NCI-H187 (cell line): Measurements from ENCODE around the gene DCXR.

ENCODE experiments used
- DNase-seq, 2 experiments: peaks; one replicate each; lab custom pipeline; 2025; lab: John Stamatoyannopoulos, UW

The DCXR gene

DNA sequence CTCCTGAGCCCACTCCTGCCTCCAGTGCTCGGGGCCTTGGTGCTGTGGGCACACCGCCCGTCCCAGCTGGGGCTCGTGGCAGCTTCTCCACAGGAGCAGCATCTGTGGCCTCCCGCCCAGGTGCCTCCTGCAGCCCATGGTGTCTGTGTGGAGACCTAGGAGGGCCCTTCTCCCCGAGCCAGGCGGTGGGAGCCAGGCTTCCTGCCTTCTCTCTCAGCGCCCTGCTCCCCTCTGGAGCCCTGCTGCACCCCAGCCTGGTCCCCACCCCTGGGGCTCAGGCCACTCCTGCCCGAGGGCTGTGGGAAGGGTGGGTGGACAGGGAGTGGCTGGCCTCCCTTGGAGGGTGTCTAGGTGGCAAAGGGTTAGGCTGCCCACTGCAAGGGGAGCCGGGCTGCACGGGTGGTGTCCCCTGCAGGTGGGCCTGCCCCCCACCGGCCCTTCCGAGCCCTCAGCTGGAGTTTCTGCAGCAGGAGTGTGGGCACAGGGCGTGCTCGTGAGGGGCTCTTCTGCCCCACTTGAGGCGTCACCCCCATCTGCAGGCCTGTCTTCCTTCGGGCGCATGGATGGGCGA is 25.8 kb downstream of the DCXR start:
- no peak for DNase-seq

DNA sequence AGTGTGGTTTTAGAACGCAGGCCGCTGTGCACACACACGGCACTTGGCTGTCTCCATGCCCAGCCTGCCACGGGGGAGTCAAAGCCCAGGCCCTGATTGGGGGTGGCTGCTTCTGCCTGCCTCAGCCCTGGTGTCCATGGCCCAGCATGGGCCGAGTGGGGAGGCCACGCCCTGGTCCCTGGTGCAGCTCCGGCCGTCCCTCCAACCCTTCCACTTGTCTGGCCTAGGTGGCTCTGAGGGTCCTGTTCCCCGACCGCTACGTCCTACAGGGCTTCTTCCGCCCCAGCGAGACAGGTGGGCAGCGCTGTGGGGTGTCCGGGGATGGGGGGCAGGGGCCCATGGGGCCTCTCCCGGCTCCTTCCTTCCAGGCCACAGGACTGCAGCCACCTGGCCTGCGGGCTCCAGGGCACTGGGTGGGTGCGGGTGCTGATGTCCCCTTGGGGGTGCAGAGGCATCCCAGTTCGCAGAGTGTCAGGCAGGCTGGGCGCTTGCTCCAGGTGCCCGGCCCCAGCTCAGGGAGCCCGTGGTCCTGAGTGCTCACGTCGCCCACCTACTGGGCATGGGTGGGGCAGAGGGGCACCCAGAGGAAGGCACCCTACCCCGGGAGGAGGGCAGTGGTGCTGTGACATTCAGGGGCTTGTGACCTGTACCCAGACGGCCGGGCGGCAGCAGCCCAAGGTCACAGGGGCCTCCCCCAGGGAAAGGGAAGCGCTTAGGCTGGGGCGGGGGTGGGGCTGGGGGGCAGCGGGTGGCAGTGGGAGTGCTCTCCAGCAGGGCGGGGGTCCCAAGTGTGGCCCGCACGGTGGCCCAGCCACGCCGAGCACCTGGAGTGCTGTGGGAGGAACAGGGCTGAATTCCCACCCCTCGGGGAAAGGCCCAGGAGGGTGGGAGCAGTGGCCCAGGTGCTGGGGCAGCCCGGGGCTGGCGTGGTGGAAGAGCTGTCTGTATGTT is 26.6 kb downstream of the DCXR start:
- no peak for DNase-seq

DNA sequence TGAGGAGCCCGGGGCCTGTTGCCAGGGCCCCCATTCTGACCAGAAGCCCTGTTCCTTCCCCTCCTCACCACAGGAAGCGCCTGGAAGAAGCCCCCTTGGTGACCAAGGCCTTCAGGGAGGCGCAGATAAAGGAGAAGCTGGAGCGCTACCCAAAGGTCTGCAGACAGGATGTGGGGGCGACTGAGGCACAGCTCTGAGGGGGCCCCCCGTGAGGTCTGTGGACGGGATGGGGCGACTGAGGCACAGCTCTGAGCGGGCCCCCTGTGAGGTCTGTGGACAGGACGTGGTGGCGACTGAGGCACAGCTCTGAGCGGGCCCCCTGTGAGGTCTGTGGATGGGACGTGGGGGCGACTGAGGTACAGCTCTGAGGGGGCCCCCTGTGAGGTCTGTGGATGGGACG is 28.1 kb downstream of the DCXR start:
- DNase-seq: no peak

DNA sequence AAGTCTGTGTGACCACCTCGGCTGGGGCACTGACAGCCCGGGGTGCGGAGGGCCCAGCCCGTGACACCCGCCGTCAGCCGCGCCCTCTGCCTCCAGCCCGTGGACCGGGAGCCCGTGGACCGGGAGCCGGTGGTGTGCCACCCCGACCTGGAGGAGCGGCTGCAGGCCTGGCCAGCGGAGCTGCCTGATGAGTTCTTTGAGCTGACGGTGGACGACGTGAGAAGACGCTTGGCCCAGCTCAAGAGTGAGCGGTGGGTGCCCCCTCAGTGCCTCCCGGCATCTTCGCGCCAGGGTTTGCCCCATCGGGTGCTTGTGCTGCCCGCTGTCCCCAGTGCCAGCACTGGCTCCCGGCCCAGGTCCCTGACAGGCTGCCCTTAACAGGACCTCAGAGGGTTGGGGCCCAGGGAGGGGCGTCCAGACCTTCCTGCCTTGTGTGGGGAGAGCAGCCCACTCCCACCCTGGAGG is 28.5 kb downstream of the DCXR start:
- no peak for DNase-seq

DNA sequence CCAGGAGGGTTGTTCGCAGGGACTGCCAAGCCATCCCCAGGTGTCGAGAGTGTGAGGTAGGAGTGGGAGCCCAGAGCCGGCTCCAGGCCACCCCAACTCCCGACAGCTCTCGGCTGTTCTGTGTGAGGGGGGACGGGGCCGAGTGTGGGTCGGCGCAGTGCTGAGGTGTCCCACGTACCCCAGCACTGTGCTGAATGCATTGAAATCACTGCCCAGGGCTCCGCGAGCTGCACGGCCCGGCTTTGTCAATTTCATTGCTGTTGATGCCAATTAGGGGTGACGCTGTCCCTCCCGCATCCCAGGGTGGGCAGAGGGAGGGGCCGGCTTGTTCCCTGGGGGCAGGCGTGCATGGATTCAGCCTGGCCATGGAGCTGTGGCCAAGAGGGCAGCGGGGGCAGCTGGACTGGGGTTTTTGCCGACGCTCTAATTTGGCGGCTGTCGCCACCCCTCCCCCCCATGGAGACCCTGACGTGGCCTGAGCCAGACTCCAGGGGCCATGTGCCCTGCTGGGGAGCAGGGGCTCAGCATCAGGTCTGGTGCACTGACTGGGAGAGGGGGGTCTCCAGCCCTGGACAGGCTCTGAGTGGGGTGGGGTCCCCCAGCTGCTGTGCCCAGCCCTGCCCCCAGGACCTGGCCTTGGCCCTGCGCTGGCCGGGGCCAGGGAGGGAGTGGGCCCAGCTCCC is 29.1 kb downstream of the DCXR start:
- no peak for DNase-seq

DNA sequence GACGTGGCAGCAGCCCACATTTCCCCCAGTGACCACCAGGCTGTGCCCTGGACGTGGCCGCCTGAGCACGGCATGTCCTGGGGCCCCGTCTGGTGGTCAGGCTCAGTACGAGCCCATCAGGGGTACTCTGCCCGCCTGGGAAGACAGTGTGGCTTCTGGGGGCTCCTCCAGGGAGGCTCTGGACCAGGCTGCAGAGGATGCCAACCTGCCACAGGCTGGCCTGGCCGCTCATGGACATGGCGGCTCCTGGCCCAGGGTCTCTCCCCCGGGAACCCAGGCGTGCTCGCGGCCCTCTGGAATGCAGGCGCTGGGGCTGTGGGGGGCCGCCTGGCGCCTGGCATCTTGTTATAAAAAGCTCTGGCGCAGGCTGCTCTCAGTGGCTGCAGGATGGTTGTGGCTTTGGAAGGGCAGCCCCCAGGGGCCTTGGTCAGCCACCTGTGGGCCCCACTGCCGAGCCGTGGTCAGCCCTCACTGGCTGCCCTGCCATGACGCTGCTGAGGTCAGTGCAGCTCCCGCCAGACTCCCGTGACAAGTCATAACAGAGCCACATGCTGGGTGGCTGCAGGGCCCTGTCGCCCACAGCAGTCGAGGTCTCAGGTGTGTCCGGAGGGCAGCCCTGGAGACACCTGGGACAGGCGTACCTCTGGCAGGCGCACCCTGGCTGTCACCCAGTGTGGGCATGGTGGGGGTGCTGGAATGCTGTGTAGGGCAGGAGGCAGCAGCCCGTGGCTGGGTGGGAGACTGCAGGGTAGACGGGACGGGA is 29.8 kb downstream of the DCXR start:
- DNase-seq: no peak

DNA sequence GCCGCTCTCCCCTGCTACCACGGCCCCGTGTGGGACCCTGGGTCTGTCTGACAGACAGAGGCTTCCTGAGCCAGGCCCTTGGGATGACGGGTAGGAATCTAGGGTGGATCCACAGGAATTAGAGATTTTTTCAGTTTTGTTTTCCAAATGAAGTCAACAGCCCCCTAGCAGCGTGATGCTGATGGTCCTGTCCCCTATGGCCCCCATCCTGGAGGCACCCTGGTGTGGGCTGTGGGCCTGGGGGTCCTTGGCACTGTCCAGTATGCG is 30.3 kb downstream of the DCXR start:
- DNase-seq: no peak

DNA sequence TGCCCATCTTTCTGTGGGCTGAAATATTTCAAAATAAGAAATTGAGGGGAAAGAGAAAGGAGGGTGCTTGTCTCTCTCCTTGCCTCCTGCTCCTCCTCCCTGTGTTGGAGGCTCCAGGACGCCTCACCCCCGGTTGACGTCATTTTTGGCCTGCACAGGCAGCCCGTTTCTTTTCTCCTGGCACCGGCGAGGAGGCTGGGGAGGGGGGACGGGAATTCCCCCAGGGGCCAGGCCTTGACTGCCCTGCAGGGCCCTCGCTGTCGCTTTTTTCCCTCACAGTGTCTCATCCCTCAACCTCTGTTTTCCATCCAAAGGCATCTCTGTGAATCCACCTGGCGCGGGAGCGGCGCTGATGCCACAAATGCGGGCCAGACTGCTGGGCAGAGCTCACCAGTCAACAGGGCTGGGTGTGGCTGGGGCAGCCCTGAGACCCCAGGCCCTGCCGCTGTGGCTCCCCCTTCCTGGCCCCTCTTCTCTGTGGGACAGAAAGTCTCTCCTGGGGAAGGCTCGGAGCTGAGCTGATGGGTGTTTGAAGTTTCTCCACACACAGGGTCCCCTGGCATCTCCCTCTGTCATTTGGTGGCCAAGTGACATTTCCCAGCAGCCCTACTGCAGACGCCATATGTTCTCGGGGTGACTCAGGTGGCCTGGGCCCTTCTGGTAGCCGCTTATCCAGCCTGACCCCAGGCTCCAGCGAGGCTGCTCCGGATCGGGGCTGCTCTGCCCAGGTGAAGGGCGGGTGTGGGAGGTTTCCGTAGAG is 30.8 kb downstream of the DCXR start:
- DNase-seq: no peak

DNA sequence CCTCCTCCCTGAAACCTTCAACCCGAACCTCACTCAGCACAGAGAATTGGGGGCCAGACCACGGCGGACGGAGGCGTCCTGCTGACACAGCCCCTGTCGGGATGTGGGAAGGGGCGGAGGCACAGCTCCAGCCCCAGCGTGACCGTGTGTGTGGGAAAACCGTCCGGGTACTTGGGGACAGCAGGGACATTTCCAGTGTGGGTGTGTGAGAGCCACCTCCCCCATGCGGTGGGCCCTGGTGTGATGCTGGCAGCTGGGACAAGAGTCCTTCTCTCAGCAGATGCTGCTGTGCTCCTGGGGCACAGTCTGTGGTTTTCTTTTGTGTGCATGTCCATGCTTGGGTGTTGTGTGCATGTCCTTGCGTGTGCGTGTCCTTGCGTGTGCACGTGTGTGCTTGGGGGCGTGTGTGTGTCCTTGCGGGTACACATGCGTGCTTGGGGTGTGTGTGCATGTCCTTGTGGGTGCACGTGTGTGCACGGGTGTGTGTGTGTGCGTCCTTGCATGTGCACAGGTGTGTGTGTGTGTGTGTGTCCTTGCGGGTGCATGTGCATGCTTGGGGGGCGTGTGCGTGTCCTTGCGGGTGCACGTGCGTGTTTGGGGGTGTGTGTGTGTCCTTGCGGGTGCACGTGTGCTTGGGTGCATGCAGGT is 31.7 kb downstream of the DCXR start:
- no peak for DNase-seq

DNA sequence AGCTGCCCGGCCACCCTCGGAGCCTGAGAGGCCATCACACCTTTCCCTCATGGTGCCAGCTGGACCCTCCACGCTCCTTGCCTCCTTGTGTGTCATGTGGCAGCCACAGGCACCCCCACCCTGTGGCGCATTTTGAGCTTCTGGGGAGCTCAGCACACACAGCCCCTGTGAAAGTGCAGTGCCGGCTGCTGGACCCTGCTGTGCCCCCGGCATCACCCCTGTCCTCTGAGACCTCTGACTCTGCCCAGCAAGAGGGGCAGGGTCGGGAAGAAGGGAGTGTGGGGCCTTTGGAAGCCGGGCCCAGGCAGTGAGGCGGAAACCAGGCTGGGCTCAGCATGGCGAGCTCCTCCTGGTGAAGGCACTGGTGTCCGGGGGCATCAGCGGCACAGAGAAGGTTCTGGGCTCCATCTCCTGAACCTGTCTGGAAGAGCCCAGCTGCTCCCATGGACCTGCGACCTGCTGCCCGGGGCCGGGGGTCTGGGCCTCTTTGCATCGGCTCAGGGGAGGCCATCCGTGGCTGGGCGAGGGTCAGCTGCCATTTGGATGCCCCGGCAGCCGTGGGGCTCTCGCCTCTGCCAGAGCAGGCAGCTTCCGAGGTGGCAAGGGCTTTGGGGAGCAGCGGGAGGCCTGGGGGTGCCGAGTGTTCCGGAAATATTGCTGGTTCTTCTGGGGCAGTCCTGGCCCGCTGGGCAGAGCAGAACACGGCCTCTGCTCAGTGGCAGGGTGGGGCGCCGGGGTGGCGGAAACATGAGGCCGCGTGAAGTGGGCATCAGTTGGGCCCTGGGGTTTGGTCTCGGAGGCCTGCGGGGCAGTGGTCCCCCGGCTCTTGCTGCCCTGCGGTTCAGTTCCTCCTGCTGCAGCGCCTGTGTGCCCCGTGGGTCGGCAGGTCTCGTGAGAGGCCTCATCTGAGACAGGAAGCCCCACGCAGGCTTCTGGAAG is 32.7 kb downstream of the DCXR start:
- DNase-seq: no peak

DNA sequence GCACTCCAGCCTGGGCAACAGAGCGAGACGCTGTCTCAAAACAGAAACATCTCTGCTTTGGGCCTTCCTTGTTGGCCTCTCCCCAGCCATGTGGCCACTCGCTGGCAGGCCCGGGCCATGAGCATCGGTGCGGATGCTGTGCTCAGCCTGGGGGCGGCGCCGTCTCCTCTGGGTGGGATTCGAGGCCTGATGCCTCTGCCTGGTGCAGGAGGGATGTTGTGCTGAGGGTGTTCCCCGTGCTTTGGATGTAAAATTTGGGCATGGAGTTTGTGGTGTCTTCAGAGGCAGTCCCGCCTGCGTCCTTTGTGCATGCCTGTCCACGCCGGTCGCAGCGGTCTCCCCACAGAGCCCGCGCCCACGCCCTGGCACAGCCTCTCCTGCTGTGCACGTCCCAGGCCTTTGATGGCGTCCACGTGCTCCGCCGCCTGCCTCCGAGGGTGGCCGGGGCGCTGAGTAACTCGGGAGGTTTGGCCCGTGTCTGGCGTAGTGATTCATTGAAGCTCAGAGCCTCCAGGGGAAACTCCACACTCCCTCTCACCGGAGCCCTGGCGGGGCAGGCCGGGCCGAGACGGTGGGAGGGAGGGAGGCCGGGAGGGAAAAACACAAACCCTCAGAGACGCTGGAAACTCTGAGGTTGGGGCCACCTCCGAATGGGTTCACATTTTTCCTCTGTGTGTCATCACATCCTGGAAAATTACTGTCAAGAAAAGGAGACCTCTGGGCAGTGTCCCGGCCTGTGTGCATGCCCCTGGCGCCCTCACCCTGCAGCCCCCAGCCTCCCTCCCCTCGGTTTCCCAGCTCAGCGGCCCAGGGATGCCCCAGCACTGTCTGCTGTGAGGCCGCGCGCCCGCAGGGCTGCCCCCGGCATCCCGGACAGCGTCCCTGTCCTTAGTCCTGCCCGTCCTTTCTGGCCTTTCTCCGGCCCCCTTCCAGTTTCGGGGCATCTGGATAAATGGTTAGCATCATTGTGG is 33.8 kb downstream of the DCXR start:
- no peak for DNase-seq

DNA sequence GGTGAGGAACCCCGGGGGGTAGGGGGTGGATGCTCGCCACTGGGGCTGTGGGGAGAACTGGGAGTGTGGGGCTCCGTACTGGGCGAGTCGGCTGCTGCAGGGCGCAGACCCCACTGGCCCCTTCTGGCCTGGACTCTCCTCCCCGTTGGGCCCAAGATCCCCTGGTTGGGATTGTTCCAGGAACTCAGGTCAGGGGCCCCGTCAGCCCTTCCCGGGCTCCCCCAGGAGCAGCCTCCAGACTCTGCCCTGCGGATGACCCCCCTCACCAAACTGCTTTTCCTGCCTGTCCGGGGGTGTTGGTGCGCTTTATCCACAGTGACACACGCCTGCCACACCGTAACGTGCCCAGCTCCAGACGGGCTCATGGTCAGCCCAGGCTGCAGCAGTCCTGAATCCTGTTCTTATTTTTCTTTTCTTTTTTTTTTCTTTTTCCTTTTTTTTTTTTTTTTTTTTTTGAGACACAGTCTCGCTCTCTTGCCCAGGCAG is 35.9 kb downstream of the DCXR start:
- no peak for DNase-seq

DNA sequence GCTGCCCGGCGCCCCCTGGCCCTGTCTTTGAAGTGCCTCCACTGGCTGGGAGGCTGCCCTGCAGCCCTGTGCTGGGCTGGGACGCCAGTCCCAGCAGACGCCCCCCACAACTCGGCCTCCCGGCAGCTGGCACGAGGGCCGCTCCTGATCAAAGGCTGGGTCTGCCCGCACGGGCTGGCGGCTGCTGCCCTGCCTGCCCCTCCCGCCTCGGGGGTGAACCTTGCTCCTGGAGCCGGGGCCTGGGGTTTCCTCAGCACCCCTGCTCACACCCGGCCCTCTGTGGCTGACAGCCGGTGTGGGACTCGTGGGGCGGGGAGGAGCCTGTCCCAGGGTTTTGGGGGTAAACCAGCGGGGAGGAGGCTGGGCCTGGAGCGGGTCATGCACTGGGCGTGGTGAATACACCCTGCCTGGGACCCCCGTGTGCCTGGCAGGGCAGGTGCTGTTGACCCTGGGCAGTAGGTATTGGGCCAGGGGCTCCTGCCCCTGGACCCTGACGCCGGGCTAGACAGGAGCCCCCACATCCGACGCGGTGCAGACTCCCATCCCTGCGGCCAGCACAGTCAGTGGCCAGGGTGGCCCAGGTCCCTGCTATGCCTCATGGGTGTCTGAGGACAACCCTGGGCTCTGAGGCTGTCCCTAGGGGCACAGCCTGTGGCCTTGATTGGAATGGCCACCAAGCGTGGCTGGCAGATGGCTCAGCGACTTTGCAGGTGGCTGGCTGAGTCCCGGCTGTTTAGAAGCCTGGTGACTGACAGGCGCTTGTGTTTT is 36.5 kb downstream of the DCXR start:
- DNase-seq: no peak

DNA sequence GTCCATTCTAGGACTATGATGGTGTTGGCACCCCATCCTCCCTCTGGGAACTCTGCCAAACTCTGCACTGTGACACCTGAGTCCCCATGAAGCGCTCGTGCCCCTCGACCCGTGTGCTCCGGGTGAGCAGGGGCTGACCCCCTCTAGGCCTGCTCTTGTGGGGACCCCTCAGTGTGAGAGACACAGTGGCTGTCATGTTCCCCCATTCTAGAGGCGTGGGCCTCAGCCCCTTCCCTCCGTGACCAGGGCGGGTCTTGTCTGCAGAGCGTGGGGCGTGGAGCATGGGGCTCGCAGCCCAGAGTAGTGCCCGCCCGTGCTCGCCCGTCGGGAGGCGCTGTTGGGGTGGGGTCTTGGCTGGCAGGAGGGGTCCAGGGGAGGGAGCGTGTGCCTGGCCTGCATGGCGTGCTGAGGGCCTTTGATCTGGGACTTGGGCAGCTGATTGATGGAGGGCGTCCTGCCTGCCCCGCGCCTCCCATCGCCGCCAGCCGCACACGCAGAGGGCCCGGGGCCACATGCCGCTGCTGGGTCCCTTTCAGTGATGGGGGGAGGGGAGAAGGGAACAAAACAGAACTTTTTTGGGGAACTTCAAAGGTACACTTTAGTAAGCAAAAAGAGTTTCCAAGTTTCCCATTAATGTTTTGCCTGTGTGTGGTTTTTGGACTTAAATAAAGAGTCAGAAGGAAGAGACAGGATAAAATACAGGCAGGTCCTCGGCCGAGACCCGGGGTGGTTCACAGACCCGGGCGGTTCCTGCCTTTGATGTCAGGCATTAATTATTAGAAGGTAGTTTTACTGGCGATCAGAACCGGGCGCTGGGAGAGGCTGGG is 37.3 kb downstream of the DCXR start:
- no peak for DNase-seq

DNA sequence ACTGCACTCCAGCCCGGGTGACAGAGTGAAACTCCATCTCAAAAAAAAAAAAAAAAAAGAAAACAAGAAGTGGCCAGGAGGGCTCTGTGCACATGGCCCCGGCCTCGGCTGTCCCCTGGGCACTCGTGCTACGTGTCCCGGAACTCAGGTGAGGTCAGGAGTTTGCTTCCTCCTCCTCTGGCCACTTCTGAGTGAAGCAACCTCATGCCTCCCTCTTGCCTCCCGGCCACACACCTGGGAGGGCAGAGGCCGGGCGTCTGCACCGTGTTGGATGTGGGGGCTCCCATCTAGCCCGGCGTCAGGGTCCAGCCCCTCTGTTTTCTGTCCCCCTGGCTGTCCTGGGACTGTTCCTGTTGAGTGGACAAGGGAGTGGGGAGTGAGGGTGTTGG is 37.9 kb downstream of the DCXR start:
- no peak for DNase-seq

DNA sequence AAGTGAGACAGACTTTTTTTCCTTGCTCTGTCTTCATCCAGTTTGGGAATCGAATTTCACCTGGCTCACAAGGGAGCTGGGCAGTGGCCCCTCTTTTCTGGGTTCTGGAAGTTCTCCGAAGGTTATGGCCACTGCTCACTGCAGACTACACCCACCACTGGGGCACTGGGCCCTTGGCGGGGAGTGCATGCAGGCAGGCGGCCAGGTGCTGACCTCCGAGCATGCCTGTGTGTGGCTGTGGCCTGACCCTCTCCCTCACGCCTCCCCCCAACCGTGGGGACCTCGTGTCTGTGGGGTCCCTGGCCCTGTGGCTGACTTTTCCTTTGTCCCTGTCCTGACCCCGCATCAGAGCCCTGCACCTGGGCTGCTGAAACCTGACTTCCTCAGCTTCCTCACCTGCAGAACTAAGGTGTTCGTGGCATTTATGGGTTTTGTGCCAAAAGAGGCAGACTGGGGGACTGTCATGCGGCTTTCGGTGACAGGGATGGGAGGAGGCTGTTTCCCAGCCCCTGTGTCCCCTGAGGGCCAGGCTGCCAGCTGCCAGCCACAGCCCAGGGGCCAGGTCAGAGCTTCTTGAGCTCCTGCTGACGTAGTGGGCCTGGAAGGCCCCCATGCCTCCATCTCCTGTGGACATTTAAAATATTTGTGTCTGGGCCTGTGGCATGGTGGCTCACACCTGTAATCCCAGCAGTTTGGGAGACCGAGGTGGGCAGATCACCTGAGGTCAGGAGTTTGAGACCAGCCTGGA is 38.6 kb downstream of the DCXR start:
- DNase-seq: no peak
